Dedifferentiated amniotic fluid mesenchymal stem cell (primary cell): Measurements from ENCODE around the gene LECT2.

Source experiments
- DNase-seq: peaks from one replicate; pipeline ENCODE4 v3.0.0-alpha.2; 2016; ENCODE audit errors: extremely low spot score

Gene LECT2

DNA sequence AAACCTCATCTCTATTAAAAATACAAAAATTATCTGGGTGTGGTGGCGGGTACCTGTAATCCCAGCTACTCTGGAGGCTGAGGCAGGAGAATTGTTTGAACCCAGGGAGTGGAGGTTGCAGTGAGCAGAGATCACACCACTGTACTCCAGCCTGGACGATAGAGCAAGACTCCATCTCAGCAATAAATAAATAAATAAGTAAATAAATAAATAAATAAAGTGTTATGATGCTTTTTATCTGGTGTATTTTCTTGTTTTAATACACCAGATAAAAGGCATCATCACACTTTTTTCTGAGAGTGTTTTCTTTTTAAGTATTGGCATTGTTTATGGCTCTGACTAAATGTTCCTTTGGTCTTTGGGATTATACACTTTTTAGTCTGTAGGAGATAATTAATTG is 24.2 kb upstream of the LECT2 start:
- no peak for DNase-seq

DNA sequence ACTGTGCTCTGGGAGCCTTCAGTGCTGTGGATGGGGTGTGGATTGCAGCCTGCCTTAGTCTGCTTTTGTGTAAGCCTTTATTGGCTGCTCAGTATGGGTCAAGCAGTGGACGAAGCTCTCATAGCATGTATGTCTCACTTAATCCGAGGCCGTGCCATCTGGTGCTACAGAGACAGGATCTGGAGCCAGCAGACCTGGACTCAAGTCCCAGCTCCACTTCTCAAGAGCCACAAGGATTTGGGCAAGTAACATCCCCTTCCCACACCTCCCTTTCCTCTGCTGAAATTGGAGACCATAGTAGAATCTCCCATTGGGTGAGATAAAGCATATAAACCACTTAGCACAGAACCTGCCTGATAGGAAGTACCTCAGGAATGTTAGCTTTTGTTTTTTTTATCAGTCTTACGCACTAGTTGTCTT is 23.4 kb upstream of the LECT2 start:
- no peak for DNase-seq

DNA sequence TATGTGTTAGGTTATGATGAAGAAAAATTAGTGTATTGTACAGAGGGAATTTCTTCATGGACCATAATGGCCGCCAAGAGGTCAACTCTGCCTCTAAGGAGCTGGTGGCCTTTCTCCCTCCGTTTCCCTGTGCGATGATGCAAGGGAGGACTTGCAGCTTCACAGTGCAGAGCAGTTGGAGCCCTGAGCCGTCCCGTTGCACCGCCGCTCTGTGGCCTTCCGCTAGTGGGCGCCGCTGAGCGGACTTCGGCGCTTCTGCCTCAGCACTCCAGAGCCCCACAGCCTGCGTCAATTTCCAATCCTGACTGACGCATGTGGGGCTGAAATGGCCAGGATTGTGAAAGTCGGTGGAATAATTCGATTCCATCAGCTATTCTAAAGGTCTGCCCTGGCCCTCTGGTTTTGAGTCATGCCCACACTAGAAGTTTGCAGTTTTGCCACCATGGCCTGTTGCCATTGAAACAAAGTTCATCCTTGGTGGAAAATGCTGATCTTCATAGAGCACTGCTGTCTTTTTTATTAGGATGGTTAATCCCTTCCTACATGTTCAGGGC is 22.7 kb upstream of the LECT2 start:
- DNase-seq, result no peak

DNA sequence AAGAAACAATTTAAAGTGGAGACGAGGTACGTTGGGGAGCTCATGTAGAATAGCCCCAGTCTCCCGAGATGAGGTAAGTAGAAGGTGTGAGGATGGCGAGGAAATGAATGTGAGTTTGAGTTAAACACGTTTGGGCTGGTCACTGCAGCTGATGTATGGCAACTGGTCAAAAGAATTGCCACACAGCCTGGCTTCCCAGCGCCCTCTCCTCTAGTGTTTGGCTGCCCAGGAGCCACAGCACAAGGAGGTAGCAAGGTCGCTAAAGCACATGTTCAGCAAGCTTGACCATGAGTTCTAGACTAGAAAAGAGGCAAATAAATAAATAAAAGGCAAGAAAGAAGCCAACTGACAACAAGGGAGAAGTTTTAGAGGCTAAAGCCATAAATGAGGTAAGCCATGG is 21.4 kb upstream of the LECT2 start:
- DNase-seq, result no peak

DNA sequence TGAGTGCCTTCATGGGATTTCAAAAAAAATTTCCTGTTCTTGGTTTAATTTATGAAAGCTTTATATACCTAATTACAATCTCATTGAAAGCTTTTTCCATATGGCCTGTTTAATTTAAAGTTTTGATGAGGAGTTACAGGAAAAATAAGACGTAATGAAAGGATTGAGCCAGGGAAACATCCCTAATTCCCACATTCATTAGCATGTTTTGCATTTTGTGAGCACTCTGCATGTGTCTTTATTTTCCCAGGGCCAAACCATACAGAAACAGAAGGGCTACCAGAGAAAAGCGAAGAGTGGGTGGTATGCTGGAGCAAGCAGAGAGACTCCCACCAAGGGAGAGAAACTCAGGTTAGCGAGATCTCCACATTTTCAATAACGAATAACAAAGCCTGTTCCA is 20.3 kb upstream of the LECT2 start:
- no peak for DNase-seq

DNA sequence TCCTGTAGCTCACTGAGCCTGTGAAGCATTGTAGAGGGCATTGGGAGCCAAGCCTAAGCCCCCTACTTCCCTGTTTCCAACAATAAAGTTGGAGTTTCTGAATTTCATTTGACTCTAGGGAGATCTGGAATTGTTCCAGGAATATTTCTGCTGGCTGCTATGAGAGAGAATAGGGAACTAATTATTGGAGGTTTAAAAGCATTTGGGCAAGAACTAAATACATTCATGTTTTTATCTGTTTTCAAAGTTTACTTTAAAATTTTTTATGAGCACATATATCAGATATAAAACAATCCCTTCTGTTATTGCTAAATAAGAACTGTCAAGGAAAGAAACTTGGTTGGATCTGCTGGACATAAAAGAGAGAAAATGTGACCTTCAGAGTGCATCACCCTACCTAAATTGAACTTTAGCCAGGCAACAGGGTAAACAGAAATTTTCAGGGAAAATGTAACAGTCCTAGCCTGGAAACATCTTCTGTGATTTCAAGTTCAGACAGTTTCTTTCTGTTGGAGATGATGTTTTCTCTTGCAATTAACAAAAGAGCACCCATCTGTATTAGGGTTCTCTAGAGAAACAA is 19.3 kb upstream of the LECT2 start:
- DNase-seq, result no peak

DNA sequence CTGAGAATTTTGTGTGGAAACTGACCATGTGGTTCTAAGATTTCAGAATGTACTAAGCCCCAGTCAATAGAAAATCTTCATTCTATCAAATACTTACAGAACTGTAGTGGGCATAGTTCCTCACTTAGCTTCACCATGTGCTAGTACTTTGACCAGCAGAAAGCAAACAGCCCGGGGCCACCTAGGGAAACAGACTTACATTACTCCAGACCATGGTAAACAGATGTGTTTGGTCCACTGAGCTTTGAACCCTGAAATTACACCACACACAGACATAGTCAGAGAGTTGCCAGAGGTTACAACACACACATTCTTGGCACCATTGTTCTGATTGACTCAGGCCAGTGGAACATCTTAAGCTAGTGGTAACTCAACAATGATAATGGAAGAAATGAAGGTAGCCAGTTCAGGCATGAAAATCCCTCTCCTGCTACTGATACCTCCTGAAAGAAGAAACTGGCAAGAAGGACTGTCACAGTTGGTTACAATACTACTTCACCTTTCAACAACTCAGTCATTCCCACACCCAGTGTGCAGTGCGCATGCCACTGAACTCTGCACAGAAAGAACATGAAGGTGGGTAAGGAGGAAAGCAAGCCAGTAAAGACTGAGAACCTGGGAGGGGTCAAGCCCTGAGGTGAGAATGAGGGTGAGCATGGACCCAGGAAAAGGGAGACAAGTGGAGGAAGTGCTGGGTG is 18.7 kb upstream of the LECT2 start:
- DNase-seq, result peak; percentile 71

DNA sequence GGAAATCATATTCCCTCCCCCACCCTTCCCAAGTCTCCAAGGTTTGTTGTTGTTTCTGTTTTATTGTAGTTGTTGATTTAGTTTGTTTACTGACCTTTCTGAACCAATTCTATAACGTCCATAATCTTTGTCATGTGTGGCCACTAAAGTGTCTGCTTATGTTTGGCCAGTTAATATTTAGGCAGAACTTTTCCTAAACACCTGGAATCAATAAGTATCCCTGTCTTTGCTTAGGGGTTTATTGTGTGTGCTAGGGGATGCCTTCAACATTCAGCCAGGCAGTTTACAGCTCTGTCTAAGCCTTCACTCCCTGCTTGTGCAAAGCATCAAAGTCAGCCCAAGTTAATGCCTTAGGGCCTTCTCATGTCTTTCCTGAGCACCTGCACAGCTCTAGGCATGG is 16.9 kb upstream of the LECT2 start:
- no peak for DNase-seq

DNA sequence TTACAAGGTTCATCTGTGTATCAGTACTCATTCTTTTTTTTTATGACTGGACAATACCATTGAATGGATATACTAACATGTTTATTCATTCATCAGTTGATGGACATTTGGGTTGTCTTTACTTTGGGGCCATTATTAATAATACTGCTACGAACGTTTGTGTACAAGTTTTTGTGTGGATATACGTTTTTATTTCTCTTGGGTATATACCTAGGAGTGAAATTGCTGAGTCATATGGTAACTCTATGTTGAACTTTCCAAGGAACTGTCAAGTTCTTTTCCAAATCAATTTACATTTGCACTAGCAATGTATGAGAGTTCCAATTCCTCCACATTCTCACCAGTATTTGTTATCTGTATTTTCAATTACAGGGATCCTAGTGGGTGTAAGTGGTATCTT is 12.0 kb upstream of the LECT2 start:
- no peak for DNase-seq

DNA sequence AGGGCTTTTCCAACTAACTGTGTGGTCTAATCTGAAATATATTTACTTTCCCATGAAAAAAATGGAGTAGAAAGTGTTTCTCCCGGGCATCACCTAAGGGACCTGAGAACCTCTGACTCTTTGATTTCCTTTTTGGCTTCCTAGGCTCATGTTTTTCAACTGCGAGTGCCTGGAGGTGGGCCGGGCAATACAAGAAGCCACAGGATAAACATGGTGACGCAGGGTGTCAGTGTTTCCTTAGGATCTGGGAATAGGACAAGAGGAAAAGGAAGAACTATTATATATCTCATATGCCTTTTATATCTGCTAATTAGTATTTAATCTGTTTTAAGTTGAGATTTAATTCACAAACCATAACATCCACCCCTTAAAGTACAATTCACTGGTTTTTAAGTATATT is 11.4 kb upstream of the LECT2 start:
- no peak for DNase-seq

DNA sequence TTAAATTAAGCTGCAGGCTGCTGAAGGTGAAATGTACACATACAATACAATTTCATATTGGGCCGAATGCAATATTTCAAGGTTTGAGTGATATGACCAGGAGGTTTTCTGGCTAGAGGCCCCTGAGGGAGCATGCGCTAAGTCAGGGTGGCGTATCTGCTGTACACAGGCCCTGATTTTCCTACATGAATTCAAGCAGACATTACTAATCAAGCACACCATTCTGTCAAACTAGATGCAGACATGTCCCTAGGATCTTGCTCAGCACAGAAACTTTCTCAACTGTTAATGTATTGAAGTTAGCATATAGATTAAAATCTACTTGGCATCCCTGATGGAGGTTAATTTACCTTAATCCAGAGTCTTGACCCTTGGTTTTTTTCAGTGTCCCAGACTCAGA is 10.7 kb upstream of the LECT2 start:
- DNase-seq, result no peak

DNA sequence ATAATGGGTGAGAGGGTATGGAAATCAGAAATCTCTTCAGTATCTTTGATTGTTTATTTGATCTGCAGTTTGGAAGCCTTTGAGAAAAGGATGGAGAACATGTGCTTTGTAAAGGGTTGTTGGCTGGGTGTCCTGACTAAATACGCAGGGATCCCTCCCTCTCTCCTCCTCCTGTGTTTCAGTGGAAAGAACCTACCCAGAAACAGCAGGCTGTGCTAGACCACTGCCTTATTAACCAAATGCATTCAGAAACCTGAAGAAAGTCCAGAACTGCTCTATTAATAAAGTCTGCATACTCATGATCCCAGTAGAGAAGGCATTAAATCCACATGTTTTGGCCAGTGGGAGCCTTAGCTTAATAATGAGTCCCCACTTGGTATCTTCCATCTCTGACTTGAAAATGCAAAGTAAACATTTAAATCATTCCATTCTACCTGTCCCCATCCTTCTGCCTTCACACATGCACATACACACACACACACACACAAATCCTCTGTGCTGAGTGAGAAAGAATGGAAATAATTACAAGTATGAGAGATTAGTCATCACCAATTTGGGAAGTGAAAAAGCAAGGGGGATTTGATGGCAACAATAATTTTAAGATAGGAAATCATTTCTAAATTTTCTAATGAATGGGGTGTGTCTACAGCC is 10.0 kb upstream of the LECT2 start:
- DNase-seq, result no peak

DNA sequence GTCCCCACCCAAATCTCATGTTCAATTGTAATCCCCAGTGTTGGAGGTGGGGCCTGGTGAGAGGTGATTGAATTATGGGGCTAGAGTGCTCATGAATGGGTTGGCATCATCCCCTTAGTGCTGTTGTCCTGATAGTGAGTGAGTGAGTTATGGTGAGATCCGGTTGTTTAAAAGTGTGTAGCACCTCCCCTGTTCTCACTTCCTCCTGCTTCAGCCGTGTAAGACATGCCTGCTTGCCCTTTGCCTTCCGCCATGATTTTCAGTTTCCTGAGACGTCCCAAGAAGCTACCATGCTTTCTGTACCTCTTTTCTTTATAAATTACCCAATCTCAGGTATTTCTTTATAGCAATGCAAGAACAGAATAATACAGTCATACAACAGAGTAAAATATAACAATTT is 742 bp upstream of the LECT2 start:
- DNase-seq, result no peak

DNA sequence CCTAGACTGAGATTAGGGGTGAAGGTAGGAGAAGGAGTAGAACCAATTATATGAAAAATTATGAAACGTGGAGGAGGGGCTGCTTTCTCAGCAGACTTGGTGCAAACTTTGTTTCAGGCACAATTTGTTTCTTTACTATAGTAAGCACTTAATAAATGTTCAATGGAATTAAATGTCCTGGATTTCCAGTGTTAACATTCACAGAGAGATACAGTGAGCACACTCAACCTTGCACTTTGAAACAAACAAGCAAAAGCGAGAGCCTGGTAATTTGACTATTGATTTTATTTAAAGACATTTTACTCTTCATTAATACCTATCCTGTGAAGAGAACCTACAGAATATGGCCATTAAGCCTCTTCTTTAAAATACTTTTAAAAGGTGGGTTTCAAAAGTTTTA is 933 bp downstream of the LECT2 start:
- DNase-seq, result no peak

DNA sequence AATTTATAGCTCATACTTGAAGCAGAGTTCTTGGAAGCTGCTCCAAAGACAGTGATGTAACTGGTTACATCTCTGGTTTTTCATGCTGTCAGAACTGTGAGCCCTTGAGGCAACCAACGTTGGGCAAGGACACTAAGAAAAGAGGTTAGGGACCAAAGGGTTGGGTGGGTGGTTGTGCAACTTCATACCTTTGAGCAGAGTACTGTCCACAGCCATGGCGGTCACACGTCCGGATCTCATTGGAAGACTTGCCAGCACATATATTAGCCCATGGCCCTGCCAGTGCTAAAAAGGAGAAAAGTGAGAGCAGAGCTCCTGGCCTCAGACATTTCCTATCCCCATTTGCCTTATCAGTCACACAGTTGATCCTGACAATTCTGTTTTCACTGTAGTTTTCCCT is 2.1 kb downstream of the LECT2 start:
- DNase-seq, result no peak

DNA sequence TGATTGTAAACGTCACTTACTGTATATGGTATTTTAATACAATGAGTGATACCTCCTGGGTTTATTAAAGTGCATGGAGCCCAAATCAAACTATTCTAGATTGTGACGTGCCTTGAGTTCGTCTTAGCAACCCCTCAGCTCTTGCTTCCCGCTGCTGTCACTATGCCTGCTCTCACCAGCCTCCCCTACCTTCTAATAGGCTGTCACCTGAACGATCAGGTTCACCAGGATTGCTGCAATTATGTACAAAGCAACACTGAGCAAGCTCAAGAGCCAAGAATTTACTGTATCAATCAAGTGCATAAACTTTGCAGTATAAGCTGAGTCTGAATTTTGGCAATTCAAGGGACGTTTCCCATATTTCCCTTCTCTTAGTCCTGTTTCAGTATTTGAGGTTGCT is 3.0 kb downstream of the LECT2 start:
- no peak for DNase-seq

DNA sequence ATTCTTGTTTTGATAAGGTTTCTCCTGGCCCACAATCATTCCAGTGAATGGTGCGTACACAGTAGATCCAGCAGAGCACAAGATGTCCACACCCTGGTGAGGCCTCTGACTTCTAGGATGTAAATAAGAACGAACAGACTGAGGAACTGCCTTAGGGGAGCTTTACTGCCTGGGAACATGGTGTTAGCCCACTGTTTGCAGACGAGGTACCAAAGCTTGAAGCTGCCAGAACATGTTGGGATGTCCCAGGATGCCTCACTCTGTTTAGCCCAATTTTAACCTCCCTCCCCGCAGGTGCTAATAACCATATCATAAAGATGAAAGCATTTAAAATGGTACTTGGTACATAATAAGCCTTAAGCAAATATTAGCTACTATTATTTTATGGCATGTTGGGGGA is 3.5 kb downstream of the LECT2 start:
- no peak for DNase-seq

DNA sequence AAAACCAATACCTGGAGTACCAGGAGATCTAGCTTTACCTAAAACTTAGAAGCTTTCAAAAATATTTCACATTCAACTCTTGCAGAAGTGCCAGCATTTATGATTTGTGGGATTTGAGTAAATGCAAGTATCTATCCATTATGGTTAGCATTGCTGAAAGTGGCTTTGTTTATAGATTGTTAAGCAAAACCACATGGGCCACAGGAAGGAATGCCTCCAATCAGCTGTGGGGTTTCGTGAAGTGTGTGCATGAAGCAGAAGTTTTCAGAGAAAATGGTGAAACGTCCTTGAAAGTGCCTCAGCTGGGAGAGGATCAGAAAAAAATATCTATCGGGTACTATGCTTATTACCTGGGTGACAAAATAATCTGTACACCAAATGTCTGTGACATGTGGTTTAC is 4.2 kb downstream of the LECT2 start:
- peak; percentile 53 for DNase-seq

DNA sequence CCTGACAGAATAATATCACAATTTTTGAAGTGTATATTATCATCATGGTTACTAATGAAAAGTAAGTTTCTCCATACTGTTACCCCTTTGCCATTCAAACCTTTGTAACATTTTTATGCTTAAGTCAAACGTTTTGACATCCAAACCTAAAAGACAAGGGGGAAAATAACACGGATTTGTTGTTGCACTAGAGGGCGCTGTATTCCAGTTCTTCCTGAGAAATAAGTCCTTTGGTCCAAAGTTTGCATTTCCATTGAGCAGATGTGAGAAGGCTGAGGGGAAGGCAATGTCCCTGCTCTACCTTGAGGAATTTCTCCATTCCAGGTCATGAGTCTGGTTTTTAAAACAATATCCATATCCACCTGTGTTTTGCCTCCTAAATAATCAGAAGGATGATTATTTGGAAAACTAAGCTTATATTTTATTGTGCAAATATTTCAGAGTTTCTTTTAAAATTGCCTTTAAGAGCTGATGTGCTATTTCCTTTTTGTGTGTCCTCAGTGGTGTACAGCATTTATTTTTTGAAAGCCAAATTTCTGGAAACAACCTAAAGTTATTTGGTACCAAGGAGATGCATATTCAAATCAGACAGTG is 9.7 kb downstream of the LECT2 start:
- DNase-seq, result peak; percentile 92

DNA sequence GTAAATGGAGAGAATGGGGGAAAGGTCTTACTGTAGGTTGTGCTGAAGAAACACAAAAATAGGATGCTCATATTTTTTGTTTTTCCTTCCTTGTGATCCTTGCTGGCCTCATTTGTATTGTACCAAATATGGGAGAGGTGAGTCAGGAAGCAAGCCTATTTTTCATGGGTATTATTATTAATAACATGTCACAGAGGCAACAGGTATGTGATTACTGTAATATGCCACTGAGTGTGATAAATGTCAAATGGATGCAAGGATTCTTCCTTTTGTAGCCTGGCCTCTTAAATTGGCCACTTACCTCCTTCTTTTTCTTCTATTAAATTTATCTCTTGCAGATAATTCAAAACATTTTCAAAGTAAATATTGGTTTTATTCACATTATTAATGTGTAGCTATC is 10.2 kb downstream of the LECT2 start:
- no peak for DNase-seq

DNA sequence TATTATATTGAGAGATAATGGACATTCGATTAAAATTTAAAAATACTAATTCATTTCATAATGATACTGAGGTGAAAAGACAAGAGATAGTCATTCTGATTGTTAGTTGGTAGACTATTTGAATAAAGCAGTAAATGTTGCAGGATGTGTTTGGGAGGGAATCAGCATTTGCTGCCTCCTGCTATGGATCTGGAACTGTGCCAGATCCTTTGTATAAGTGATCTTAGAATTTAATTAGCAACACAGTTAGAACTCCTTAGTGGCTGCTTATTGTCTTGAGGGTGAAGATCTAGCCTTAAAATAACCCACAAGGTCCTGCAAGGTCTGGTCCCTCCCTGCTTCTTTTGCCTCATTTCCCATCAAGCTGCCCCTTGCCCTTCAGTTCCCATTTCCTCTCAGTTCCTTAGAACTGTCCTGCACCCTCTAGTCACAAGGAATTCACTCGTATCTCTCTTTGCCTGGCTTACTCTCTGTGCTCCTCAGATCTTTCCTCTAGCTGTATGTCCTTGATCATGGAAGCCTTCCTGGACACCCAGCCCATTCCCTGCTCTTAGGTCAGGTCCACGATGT is 12.5 kb downstream of the LECT2 start:
- DNase-seq, result no peak

DNA sequence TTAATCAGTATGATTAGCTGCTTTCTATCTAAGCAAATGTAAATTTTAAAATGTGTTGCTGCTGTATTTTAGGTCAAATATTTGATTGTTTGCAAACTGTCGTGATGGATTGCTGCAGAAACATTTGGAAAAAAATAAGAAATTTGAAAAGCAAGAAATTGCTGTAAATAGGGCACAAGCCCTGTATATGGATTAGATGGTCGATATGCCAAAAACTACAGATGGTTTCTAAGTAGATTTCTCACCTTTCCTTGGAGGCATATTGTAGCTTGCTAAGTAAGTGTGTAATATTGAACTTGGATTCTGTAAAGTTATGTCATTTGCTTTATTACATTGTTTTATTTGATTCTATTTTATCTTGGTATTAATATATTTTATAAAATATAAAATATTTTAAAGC is 13.1 kb downstream of the LECT2 start:
- DNase-seq, result no peak
